ENCODE measurements around the gene CDH23.

CDH23 gene

GRCh38 chr10:71603754-71604153, 207.0 kb downstream of the CDH23 start:
- DNase-seq (ENCODE audit: low read depth in 2 of 2), result no peak

DNA sequence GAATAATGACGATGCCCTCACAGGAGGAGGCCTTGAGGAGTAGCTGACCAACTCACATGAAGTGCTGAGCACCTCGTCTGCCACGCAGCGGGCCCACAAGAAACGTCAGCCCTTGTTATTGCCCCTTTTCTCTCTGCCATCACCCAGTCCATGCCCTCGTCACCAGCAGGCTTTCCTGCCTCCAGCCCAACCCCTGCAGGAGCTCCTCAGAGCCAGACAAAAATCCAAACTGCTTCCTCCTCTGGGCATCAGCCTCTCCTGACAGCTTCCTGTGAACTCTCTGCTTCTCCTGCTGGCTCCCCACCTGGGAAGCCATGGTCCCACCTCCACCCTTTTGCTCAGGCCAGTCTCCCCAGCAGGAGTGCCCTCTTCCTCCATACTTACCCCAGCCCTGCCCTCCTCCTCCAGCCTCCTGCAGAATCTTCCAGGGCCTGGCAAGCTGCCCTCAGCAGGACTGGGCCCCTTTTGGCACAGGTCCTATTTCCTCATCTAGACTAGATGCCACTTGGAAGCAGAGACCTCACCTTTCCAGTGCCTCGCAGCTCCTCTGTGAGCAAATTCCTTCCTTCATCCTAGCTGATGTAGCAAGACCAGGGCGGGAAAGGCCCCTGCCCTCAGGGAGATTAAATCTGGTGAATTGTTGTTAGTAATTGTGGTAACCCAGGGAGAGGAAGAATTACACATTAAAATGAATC, 207.8 kb downstream of the CDH23 start:
- no peak for DNase-seq (ENCODE audit: low read depth in 2 of 2)

DNA sequence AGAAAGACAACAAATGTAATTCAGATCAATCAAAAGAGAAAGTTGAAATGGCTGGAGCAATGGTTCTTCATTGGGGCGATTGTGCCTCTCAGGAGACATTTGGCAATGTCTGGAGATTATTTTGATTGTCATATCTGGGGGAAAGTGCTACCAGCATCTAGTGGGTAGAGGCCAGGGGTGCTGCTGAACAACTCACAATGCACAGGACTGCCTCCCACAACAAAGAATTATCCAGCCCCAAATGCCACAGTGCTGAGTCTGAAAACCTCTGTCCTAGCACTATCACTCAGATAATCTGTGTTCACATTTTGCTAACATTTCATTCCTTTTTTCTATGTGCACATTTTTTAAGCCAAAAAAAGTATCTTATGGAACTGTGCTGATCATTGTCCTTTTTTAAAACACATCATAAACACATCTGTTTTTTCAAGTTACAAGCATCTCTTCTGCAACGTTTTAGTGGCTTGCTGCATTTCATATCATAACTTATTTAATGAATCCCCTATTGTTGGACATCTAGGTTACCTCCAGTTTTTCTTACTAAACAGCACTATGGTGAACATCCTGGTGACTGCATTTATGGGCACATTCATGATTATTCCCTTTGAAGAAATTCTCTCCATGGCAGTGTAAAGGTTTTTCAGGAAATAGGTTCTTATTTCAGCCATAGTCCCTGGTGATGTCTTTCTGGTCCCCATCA, 208.7 kb downstream of the CDH23 start:
- no peak for DNase-seq (ENCODE audit: low read depth in 2 of 2)

DNA sequence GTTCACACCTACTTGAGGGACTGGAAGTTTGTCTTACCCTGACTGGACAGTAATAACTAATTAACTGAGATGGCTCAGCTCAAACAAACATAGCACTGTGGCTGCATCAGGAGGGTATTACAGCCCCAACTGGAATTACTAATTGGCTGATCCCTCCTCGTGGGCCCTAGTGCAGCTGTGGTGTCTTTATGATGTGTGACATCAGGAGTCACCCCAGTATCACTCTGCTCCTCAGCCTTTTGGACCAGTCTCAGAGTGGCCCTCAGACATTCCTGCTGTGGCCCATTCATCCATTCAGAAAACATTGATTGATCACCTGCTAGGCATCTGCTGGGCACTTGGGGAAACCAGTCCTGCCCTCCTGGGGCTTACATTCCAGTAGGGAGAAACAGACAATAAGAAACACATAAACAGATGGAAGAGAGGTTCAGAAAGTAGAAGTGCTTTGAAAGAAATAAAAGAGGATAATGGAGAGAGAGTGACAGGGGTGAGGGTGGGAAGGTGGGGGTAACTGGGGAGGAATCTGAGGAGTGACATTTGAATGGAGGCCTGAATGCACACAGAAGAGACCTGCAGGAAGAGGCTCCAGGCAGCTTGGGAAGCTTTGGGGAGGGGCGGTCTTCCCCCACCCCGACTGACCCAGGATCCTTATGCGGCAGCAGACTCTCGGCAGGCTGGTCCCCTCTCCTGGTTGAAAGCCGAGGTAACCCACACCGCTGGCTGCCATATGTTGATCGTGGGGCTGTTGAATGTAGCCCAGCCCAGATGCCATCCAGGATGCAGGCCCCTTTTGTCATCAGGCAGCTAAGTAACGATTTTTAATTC, 209.7 kb downstream of the CDH23 start:
- DNase-seq (ENCODE audit: low read depth in 2 of 2), result no peak

DNA sequence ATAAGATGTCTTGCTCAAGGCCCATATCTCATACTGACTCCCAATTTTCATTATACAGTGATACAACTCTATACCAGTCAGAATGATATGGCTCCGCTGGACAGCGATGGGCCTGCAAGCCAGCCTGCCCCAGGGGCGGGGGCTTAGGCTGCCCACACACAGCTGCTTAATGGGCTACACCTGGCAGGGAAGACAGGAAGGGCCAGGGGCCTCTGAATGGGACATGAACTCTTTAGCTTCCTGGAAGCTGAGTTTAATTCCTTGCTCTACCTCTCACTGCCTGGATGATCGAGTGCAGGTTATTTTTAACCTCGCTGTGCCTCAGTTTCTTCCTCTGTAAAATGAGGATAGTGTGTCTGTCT, 210.3 kb downstream of the CDH23 start:
- DNase-seq (ENCODE audit: low read depth in 2 of 2), result no peak

DNA sequence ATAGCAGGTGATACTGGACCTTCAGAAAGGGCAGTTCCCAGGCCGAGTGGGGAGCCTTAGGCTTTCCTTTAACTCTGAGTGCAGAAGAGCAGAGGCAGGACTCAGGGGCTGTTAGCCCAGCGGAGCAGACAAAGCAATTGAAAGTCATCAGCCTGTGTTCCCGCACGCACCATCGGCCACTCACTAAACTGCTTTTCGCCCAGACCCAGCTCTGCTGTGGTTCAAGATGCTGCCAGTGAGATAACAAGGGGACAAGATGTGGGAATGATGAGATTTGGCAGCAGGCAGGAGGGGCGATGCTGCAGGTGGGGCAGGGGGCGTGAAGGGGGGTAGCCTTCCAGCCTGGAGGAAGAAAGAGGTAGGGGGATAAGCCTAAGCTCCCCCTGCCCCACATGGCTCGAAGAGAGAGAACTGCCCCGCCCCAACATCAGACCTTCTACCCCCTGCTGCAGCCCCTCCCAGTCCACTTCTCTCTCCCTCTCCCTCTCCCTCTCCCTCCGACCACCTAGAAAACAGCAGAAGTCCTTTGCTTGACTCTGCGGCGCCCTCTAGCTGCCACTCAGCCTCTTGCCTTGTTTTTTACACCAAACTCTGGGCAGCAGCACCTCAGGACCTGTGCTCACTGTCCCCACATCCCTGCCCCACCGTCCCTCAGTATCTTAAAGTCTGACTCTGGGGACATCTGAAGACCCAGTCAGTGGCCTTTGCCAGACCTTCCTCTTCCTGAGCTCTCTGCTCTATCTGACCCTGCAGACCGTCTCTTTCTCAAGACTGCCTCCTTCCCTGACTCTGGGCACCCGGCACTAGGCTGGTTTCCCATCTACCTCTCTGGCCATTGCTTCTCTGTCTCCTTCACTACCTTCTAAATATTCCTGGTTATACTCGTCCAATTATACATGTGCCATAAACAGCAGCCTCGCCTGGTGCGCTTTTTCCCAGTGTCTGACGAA, 212.4 kb downstream of the CDH23 start:
- peak in 1 of 2 donors; percentile 48 for DNase-seq (ENCODE audit: low read depth in 2 of 2)

- DNase-seq (ENCODE audit: low read depth in 2 of 2), result no peak
Measured at GRCh38 chr10:71610651-71611050, 213.9 kb downstream of the CDH23 start.

- DNase-seq (ENCODE audit: low read depth in 2 of 2), result no peak
Measured at GRCh38 chr10:71611131-71611530, 214.4 kb downstream of the CDH23 start.

DNA sequence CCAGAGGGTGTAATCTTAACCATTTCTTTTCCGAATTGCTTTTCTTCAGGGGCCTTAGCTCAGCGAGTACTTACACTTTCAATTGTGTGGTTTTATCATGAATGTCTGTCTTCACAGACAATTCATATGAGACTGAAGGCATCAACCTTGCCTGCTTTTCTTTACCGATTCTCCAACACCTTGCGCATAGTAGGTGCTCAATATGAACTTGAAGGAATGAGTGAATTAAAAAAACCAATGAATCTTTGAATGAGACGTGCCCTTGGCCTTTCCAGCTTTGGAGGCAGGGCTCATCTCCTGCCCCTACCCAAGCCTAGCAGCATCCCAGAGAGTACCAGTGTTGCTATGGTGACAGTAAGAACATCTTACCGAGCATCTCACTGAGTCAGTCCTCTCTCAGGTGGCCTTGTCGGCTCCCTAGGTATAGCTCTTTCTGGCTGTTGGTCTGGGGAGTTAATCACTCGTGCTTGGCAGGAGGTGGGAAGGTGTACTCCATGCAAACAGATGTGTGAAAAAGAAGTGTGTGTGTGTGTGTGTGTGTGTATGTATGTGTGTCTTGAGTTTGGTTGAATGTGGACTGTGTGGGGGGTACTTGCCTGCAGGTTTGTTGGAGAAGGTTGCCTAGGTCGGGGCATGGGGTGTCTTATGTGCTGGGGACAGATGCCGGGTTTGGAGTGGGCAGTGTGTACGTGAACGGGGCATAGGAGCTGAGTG, 215.1 kb downstream of the CDH23 start:
- DNase-seq (ENCODE audit: low read depth in 2 of 2), result no peak

- no peak for DNase-seq (ENCODE audit: low read depth in 2 of 2)
Measured at GRCh38 chr10:71613261-71613777, 216.6 kb downstream of the CDH23 start.

DNA sequence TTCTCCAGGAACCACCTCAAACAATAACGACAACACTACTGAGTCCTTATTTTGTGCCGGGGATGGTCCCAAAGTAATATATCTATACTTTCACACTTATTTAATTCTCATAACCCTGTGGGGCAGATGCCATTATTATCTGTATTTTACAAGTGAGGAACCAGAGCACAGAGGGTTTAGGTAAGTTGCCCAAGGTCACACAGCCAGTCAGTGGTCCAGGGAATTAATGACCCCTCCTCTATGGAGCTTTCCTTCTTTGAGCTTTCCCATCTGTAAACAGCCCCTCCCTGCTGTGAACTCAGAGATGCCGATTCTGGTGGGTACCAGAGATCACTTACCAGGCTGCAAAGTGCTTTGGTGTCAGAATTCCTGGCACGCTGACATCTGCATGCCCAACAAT, 217.2 kb downstream of the CDH23 start:
- no peak for DNase-seq (ENCODE audit: low read depth in 2 of 2)

DNA sequence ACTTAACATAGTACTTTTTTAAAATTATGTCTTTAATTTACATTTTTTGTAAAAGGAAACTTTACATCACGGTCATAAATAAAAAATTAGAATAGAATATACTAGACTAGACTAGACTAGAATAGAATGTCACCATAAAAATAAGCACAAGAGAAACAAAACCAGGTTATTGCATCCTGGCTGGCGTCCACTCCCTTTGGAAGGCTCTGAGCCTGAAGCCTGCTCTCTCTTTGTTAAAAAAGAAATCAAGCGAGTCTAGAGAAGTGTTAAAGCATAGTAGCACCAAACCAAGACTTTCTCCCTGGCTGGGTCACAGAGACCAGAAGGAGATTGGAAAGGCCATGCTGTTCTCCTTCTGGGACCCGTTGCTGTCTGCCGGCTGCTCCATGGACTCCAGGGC, 218.2 kb downstream of the CDH23 start:
- no peak for DNase-seq (ENCODE audit: low read depth in 2 of 2)

GRCh38 chr10:71615538-71616329, 219.0 kb downstream of the CDH23 start:
- DNase-seq (ENCODE audit: low read depth in 2 of 2), result no peak

DNA sequence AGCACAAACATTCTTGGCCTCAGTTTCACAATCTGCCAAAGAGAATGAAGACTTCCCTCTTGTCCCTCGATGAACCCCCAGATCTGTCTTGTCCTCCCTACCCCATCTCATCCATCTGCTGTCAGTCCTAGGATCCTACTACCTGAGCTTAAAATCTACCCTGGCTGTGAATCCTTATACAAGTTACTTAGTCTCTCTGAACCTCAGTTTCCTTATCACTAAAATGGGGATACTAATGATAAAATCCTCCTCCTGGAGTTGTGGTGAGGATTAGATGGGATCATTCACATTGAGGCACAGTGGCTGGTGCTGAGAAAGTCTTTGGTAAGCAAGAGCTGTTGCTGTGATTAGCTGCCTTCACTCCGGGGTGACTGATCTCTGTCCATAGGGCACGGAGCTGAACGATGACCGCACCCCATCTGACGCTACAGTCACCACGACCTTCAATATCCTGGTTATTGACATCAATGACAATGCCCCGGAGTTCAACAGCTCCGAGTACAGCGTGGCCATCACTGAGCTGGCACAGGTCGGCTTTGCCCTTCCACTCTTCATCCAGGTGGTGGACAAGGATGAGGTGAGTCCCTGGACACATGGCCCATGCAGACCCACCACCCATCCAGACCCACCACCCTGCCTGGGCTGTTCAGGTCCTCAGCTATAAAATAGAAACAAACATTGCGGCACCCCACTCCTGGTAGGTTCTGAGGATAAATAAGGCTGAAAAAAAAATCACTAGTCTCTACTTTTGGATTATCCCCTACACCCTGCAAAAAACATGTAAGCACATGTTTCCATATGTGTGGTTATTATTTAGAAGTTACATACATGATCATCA, 220.3 kb downstream of the CDH23 start:
- DNase-seq (ENCODE audit: low read depth in 2 of 2), result no peak

GRCh38 chr10:71618176-71618575, 221.5 kb downstream of the CDH23 start:
- no peak for DNase-seq (ENCODE audit: low read depth in 2 of 2)

DNA sequence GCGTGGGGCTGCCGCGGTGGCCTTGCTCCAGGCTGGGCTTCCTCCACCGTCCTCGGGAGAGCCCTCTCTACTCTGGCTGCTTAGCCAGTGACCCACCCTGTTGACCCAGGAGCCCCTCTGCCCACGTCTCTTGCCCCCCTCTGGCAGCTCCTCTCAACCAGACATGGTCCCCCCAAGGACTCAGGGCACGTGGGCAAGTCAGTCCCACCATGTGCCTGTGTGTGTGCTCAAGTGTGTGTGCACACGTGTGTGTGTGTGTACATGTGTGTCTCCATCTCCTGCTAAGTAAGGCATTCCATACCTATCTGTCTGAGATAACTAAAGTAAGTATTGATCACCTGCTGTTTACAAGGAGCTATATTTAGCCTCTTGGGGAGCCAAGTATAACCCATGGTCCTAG, 221.9 kb downstream of the CDH23 start:
- DNase-seq (ENCODE audit: low read depth in 2 of 2), result no peak

- no peak for DNase-seq (ENCODE audit: low read depth in 2 of 2)
Measured at GRCh38 chr10:71620642-71621041, 223.9 kb downstream of the CDH23 start.

- DNase-seq (ENCODE audit: low read depth in 2 of 2), result no peak
Measured at GRCh38 chr10:71621231-71622153, 224.8 kb downstream of the CDH23 start.
